GM12864 (cell line): Measurements from ENCODE around the gene MPPE1.

Experiments
- DNase-seq: peaks from one replicate; pipeline ENCODE4 v3.0.0-alpha.2; 2011; ENCODE audit warnings: low read depth
- H3K4me3 ChIP-seq: 2 replicates; pipeline ENCODE4 v1.5.1; 2011; ENCODE audit warnings: mild to moderate bottlenecking, low read depth, low read length, control low read depth
- CTCF ChIP-seq: IDR thresholded peaks from 2 replicates; pipeline ENCODE4 v1.5.1; 2011; ENCODE audit warnings: low read depth, mild to moderate bottlenecking, moderate library complexity, low read length, control low read depth, inconsistent platforms; ENCODE audit errors: missing control alignments

MPPE1 gene

GRCh38 chr18:11908182-11909060 lies at the start of gene MPPE1:
TSS of gene MPPE1 (minus strand) at chr18:11908317. CDS start at chr18:11897264, 11,053 bp downstream.
- no peak for TF ChIP-seq CTCF
- peak; percentile 67 for DNase-seq
- peak within 1 kb of the TSS; percentile 95 for H3K4me3 ChIP-seq

- H3K4me3 ChIP-seq = no peak overlapping the region
- TF ChIP-seq CTCF = no peak
- DNase-seq = no peak
These were observed 49.5 kb upstream of the MPPE1 start for GRCh38 chr18:11957636-11958035.

- H3K4me3 ChIP-seq = no peak overlapping the region
- no peak for TF ChIP-seq CTCF
- no peak for DNase-seq
These were observed 48.5 kb upstream of the MPPE1 start for GRCh38 chr18:11956371-11957308.

- no peak overlapping the region for H3K4me3 ChIP-seq
- DNase-seq = no peak
- no peak for TF ChIP-seq CTCF
These were observed 47.3 kb upstream of the MPPE1 start for GRCh38 chr18:11955239-11956029.

GRCh38 chr18:11953113-11953512 lies 45.0 kb upstream of the MPPE1 start:
- no peak for TF ChIP-seq CTCF
- DNase-seq = no peak

GRCh38 chr18:11951390-11951851 lies 43.3 kb upstream of the MPPE1 start:
- no peak for DNase-seq
- H3K4me3 ChIP-seq = no peak overlapping the region
- no peak for TF ChIP-seq CTCF

More at GRCh38 chr18:11953113-11953512, 45.0 kb upstream of the MPPE1 start:
- H3K4me3 ChIP-seq = no peak overlapping the region
